HL-60 (cell line): Measurements from ENCODE around the gene GSK3A.

Experiments
- DNase-seq, 2 experiments: peaks; one replicate each; pipeline ENCODE4 v3.0.0-alpha.2; 2010 to 2020; ENCODE audit warnings: low read depth in 1 of 2, low spot score in 1 of 2
- H3K27ac ChIP-seq: fragments of 250-450 bp; sonication (Bioruptor Pico); replicated peaks from 2 replicates; pipeline ENCODE4 v1.5.1; 2020; ENCODE audit warnings: mild to moderate bottlenecking, moderate library complexity
- H3K27me3 ChIP-seq: fragments of 250-450 bp; sonication (Bioruptor Pico); 2 replicates; pipeline ENCODE4 v1.5.1; 2021; ENCODE audit warnings: mild to moderate bottlenecking, moderate library complexity; ENCODE audit not compliant: insufficient read depth, poor library complexity, severe bottlenecking
- H3K4me3 ChIP-seq: replicated peaks from 2 replicates; pipeline ENCODE4 v1.5.1; 2011; ENCODE audit warnings: mild to moderate bottlenecking, control low read depth, low read length; ENCODE audit not compliant: insufficient read depth
- CTCF ChIP-seq: IDR thresholded peaks from one replicate; pipeline ENCODE4 v1.5.1; 2011; ENCODE audit warnings: low read length, control low read depth, inconsistent platforms; ENCODE audit not compliant: insufficient read depth
- GABPA ChIP-seq: IDR thresholded peaks from 2 replicates; pipeline ENCODE4 v1.6.1; 2012; ENCODE audit warnings: low read depth
- POLR2AphosphoS5 ChIP-seq: IDR thresholded peaks from 2 replicates; pipeline ENCODE4 v1.6.1; 2012; ENCODE audit warnings: low read depth
- REST ChIP-seq: IDR thresholded peaks from 2 replicates; pipeline ENCODE4 v1.6.1; 2012; ENCODE audit warnings: low read depth; ENCODE audit not compliant: insufficient replicate concordance
- SPI1 ChIP-seq: IDR thresholded peaks from 2 replicates; pipeline ENCODE4 v1.6.1; 2012; ENCODE audit warnings: low read depth, mild to moderate bottlenecking, borderline replicate concordance

GSK3A gene

GRCh38 chr19:42203700-42204099 is 38.7 kb downstream of the GSK3A start:
- no peak for TF ChIP-seq SPI1
- no peak for TF ChIP-seq POLR2AphosphoS5
- TF ChIP-seq REST: no peak
- no peak for TF ChIP-seq CTCF
- TF ChIP-seq GABPA: no peak
- DNase-seq: no peak
- Histone ChIP-seq H3K4me3 (no peak overlapping the region), H3K27me3 (no peaks in the 10 kb centered on the region), H3K27ac (peak overlapping the region; percentile 98)

GRCh38 chr19:42202290-42202880 is 40.0 kb downstream of the GSK3A start:
- H3K4me3 ChIP-seq: no peak overlapping the region
- no peak for DNase-seq
- TF ChIP-seq GABPA (no peak), SPI1 (no peak), POLR2AphosphoS5 (no peak), REST (no peak), CTCF (no peak)
- no peaks in the 10 kb centered on the region for H3K27me3 ChIP-seq
- peak overlapping the region; percentile 98 for H3K27ac ChIP-seq

GRCh38 chr19:42201489-42202289 is 40.7 kb downstream of the GSK3A start:
- peak overlapping the region; percentile 98 for H3K27ac ChIP-seq
- DNase-seq: peak; percentile 75 to 94
- TF ChIP-seq REST (no peak), SPI1 (peak; percentile 100), GABPA (no peak), POLR2AphosphoS5 (peak; percentile 17), CTCF (no peak)
- H3K27me3 ChIP-seq: no peaks in the 10 kb centered on the region
- 0 out of 2 replicates have a peak overlapping the region, but pooled peaks have one; percentile 1 for H3K4me3 ChIP-seq
